ENCODE data around the gene ABCF1.

GRCh38 chr6:30641048-30641447 is 69.8 kb downstream of the ABCF1 start:
- TF ChIP-seq, protein P1, sequence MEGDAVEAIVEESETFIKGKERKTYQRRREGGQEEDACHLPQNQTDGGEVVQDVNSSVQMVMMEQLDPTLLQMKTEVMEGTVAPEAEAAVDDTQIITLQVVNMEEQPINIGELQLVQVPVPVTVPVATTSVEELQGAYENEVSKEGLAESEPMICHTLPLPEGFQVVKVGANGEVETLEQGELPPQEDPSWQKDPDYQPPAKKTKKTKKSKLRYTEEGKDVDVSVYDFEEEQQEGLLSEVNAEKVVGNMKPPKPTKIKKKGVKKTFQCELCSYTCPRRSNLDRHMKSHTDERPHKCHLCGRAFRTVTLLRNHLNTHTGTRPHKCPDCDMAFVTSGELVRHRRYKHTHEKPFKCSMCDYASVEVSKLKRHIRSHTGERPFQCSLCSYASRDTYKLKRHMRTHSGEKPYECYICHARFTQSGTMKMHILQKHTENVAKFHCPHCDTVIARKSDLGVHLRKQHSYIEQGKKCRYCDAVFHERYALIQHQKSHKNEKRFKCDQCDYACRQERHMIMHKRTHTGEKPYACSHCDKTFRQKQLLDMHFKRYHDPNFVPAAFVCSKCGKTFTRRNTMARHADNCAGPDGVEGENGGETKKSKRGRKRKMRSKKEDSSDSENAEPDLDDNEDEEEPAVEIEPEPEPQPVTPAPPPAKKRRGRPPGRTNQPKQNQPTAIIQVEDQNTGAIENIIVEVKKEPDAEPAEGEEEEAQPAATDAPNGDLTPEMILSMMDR (IDR thresholded peaks at IDR 0.05; ENCODE audit: low read depth, low read length, missing input control): no peak
- TF ChIP-seq SP1 (IDR thresholded peaks at IDR 0.05) (no peak), REST (IDR thresholded peaks at IDR 0.05) (no peak), TAF1 (conservative IDR thresholded peaks at IDR 0.05) (no peak), HNF4A (conservative IDR thresholded peaks at IDR 0.05) (no peak)
- TF ChIP-seq, protein P2, sequence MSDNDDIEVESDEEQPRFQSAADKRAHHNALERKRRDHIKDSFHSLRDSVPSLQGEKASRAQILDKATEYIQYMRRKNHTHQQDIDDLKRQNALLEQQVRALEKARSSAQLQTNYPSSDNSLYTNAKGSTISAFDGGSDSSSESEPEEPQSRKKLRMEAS (IDR thresholded peaks at IDR 0.05): no peak

Data from liver (tissue), 3 donors.